ENCODE measurements around the gene LHFPL6.
"Not testable (repeated sequence)": the region's sequence is repeated elsewhere in the genome, so short reads cannot be mapped to it uniquely, and the experiment has no call there.

Gene LHFPL6

GRCh38 chr13:39341251-39341650, 261.7 kb downstream of the LHFPL6 start:
- DNase-seq (ENCODE audit: low spot score) = no peak
- Histone ChIP-seq H3K4me1 (ENCODE audit: insufficient read depth, poor library complexity, severe bottlenecking) (no peaks in the 10 kb centered on the region), H3K27ac (ENCODE audit: poor library complexity, severe bottlenecking) (no peak overlapping the region), H3K27me3 (ENCODE audit: insufficient read depth, poor library complexity, severe bottlenecking) (no peaks in the 10 kb centered on the region), H3K4me3 (ENCODE audit: severe bottlenecking) (no peak overlapping the region), H3K9me3 (ENCODE audit: severe bottlenecking) (no peaks in the 10 kb centered on the region), H3K36me3 (ENCODE audit: low read depth) (no peaks in the 10 kb centered on the region)
- TF ChIP-seq CTCF (IDR thresholded peaks at IDR 0.05; ENCODE audit: poor library complexity, severe bottlenecking) = no peak
- ATAC-seq (ENCODE audit: low read depth) = no peak

GRCh38 chr13:39338114-39338513, 264.9 kb downstream of the LHFPL6 start:
- not testable (repeated sequence) for H3K4me3 ChIP-seq (ENCODE audit: severe bottlenecking); H3K4me1 ChIP-seq (ENCODE audit: insufficient read depth, poor library complexity, severe bottlenecking); H3K9me3 ChIP-seq (ENCODE audit: severe bottlenecking); H3K27ac ChIP-seq (ENCODE audit: poor library complexity, severe bottlenecking); H3K36me3 ChIP-seq (ENCODE audit: low read depth); ATAC-seq (ENCODE audit: low read depth); DNase-seq (ENCODE audit: low spot score); H3K27me3 ChIP-seq (ENCODE audit: insufficient read depth, poor library complexity, severe bottlenecking)

GRCh38 chr13:39336937-39337336, 266.1 kb downstream of the LHFPL6 start:
- Histone ChIP-seq H3K9me3 (ENCODE audit: severe bottlenecking) (no peaks in the 10 kb centered on the region), H3K27me3 (ENCODE audit: insufficient read depth, poor library complexity, severe bottlenecking) (no peaks in the 10 kb centered on the region), H3K27ac (ENCODE audit: poor library complexity, severe bottlenecking) (no peak overlapping the region), H3K4me1 (ENCODE audit: insufficient read depth, poor library complexity, severe bottlenecking) (no peaks in the 10 kb centered on the region), H3K36me3 (ENCODE audit: low read depth) (no peaks in the 10 kb centered on the region), H3K4me3 (ENCODE audit: severe bottlenecking) (no peak overlapping the region)
- no peak for TF ChIP-seq CTCF (IDR thresholded peaks at IDR 0.05; ENCODE audit: poor library complexity, severe bottlenecking)
- ATAC-seq (ENCODE audit: low read depth) (no peak), DNase-seq (ENCODE audit: low spot score) (no peak)

- Histone ChIP-seq H3K9me3 (ENCODE audit: severe bottlenecking) (no peaks in the 10 kb centered on the region), H3K4me3 (ENCODE audit: severe bottlenecking) (no peak overlapping the region), H3K27me3 (ENCODE audit: insufficient read depth, poor library complexity, severe bottlenecking) (no peaks in the 10 kb centered on the region), H3K4me1 (ENCODE audit: insufficient read depth, poor library complexity, severe bottlenecking) (no peaks in the 10 kb centered on the region), H3K27ac (ENCODE audit: poor library complexity, severe bottlenecking) (no peak overlapping the region), H3K36me3 (ENCODE audit: low read depth) (no peaks in the 10 kb centered on the region)
- no peak for TF ChIP-seq CTCF (IDR thresholded peaks at IDR 0.05; ENCODE audit: poor library complexity, severe bottlenecking)
- no peak for ATAC-seq (ENCODE audit: low read depth)
- DNase-seq (ENCODE audit: low spot score) = no peak
Observed at GRCh38 chr13:39336207-39336606, 266.8 kb downstream of the LHFPL6 start.

- Histone ChIP-seq H3K27me3 (ENCODE audit: insufficient read depth, poor library complexity, severe bottlenecking) (no peaks in the 10 kb centered on the region), H3K4me3 (ENCODE audit: severe bottlenecking) (no peak overlapping the region), H3K9me3 (ENCODE audit: severe bottlenecking) (no peaks in the 10 kb centered on the region), H3K4me1 (ENCODE audit: insufficient read depth, poor library complexity, severe bottlenecking) (no peaks in the 10 kb centered on the region), H3K36me3 (ENCODE audit: low read depth) (no peaks in the 10 kb centered on the region), H3K27ac (ENCODE audit: poor library complexity, severe bottlenecking) (no peak overlapping the region)
- DNase-seq (ENCODE audit: low spot score) (no peak), ATAC-seq (ENCODE audit: low read depth) (no peak)
- TF ChIP-seq CTCF (IDR thresholded peaks at IDR 0.05; ENCODE audit: poor library complexity, severe bottlenecking) = no peak
Observed at GRCh38 chr13:39335721-39336120, 267.3 kb downstream of the LHFPL6 start.
